ENCODE data around the gene TADA2A.

The TADA2A gene

DNA sequence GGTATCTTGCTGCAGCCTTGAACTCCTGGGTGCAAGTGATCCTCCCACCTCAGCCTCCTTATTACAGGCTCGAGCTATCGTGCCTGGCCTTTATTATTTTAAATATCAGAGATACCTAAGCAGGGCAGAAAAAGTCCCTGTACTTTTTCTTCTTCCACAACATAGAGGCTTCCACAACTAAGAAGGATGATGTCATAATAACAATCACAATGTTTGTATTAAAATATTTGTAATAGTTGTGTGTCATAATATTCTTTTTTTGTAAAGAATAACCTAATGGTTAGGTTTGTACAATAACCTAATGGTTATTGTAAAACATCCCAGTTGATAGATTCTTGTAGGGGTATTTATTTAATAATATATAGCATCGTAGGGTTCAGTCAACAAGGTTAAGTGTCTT, 56.4 kb downstream of the TADA2A start:
- H3K4me2 ChIP-seq (ENCODE audit: low read length, poor library complexity, severe bottlenecking) = no peak overlapping the region
- H3K79me1 ChIP-seq (replicated peaks; ENCODE audit: low read length, poor library complexity, severe bottlenecking) = peaks cover 5% of the 10 kb centered on the region
- H3K4me3 ChIP-seq (ENCODE audit: insufficient read depth in 1 of 2, low read depth in 1 of 2, low read length in 2 of 2) = no peak overlapping the region
- H3K9me3 ChIP-seq (ENCODE audit: control insufficient read depth, low read length) = no peaks in the 10 kb centered on the region
- no peak overlapping the region for H2BK15ac ChIP-seq (ENCODE audit: low read depth, poor library complexity, severe bottlenecking)
- no peak overlapping the region for H2BK5ac ChIP-seq (ENCODE audit: low read depth, low read length, poor library complexity, severe bottlenecking)
- peaks cover 22 to 54% of the 10 kb centered on the region in 2 experiments for H3K36me3 ChIP-seq (ENCODE audit: control insufficient read depth in 1 of 2, insufficient read depth in 2 of 2, low read depth in 1 of 2, low read length in 2 of 2)
- no peak overlapping the region for H4K8ac ChIP-seq (ENCODE audit: low read length)
- no peak overlapping the region for H2AFZ ChIP-seq (ENCODE audit: low read depth, low read length)
- H4K91ac ChIP-seq (ENCODE audit: low read length) = no peak overlapping the region
- no peak overlapping the region for H3K23ac ChIP-seq (ENCODE audit: low read length in 2 of 2)
- no peak overlapping the region for H2BK12ac ChIP-seq (ENCODE audit: low read length in 2 of 2)
- H3K9ac ChIP-seq (ENCODE audit: low read length) = no peak overlapping the region
- H3K14ac ChIP-seq (ENCODE audit: low read length in 2 of 2) = no peak overlapping the region
- H2BK120ac ChIP-seq (ENCODE audit: low read depth, low read length) = no peak overlapping the region
- H3K27ac ChIP-seq (ENCODE audit: low read length, poor library complexity, severe bottlenecking) = no peak overlapping the region
- H3K4me1 ChIP-seq (ENCODE audit: control insufficient read depth, insufficient read depth, low read depth, low read length) = peaks cover 4% of the 10 kb centered on the region
- 98% methylated on average over 3 of the region's 3 CpGs for WGBS
- no peak overlapping the region for H3K4ac ChIP-seq (ENCODE audit: low read depth in 1 of 2, low read length in 2 of 2)
- DNase-seq = no peak
- no peak overlapping the region for H2AK5ac ChIP-seq (ENCODE audit: low read length, severe bottlenecking)
- no peak overlapping the region for H3K18ac ChIP-seq (ENCODE audit: low read depth in 1 of 2, low read length in 2 of 2)
- H3K27me3 ChIP-seq (ENCODE audit: control insufficient read depth in 1 of 2, insufficient read depth in 1 of 2, low read length in 2 of 2) = no peaks in the 10 kb centered on the region

- Histone ChIP-seq H3K14ac (ENCODE audit: low read length in 2 of 2) (no peak overlapping the region), H2BK120ac (ENCODE audit: low read depth, low read length) (no peak overlapping the region), H3K4me2 (ENCODE audit: low read length, poor library complexity, severe bottlenecking) (no peak overlapping the region), H2AK5ac (ENCODE audit: low read length, severe bottlenecking) (no peak overlapping the region), H3K27ac (ENCODE audit: low read length, poor library complexity, severe bottlenecking) (no peak overlapping the region), H3K23ac (ENCODE audit: low read length in 2 of 2) (no peak overlapping the region), H2BK15ac (ENCODE audit: low read depth, poor library complexity, severe bottlenecking) (no peak overlapping the region), H2AFZ (ENCODE audit: low read depth, low read length) (no peak overlapping the region), H2BK5ac (ENCODE audit: low read depth, low read length, poor library complexity, severe bottlenecking) (no peak overlapping the region), H2BK12ac (ENCODE audit: low read length in 2 of 2) (no peak overlapping the region), H3K9ac (ENCODE audit: low read length) (peak overlapping the region; percentile 40), H3K18ac (ENCODE audit: low read depth in 1 of 2, low read length in 2 of 2) (no peak overlapping the region), H3K79me1 (replicated peaks; ENCODE audit: low read length, poor library complexity, severe bottlenecking) (peaks cover 5% of the 10 kb centered on the region), H3K27me3 (ENCODE audit: control insufficient read depth in 1 of 2, insufficient read depth in 1 of 2, low read length in 2 of 2) (no peaks in the 10 kb centered on the region), H3K9me3 (ENCODE audit: control insufficient read depth, low read length) (no peaks in the 10 kb centered on the region), H3K4ac (ENCODE audit: low read depth in 1 of 2, low read length in 2 of 2) (no peak overlapping the region), H3K4me1 (ENCODE audit: control insufficient read depth, insufficient read depth, low read depth, low read length) (no peaks in the 10 kb centered on the region), H4K91ac (ENCODE audit: low read length) (no peak overlapping the region), H4K8ac (ENCODE audit: low read length) (no peak overlapping the region), H3K4me3 (ENCODE audit: insufficient read depth in 1 of 2, low read depth in 1 of 2, low read length in 2 of 2) (no peak overlapping the region), H3K36me3 (ENCODE audit: control insufficient read depth in 1 of 2, insufficient read depth in 2 of 2, low read depth in 1 of 2, low read length in 2 of 2) (peaks cover 12 to 64% of the 10 kb centered on the region in 2 experiments)
- 94% methylated on average over 7 of the region's 7 CpGs for WGBS
- DNase-seq = peak; percentile 52
Measured at GRCh38 chr17:37465069-37465616, 58.5 kb downstream of the TADA2A start.

DNA sequence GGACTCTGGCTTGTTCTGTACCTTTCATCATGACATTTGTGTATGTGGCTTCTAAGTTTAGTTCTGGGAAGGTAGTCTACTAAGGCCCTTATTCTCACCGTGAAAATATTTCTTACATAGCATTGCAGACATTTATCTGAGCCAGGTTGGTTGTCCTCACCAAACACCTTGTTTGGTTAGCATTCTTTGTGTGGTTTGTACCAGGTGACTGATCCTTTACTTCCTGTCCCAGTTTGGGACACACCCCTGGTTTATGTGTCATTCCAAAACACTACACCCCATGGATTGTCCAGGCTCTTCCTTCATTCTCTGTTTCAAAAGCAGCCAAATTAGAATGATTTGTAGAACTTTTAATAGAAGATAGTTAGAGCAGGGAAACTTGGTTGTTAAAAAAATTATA, 59.8 kb downstream of the TADA2A start:
- Histone ChIP-seq H3K4ac (ENCODE audit: low read depth in 1 of 2, low read length in 2 of 2) (no peak overlapping the region), H3K27ac (ENCODE audit: low read length, poor library complexity, severe bottlenecking) (no peak overlapping the region), H2BK5ac (ENCODE audit: low read depth, low read length, poor library complexity, severe bottlenecking) (no peak overlapping the region), H3K14ac (ENCODE audit: low read length in 2 of 2) (no peak overlapping the region), H3K4me1 (ENCODE audit: control insufficient read depth, insufficient read depth, low read depth, low read length) (no peaks in the 10 kb centered on the region), H2BK12ac (ENCODE audit: low read length in 2 of 2) (no peak overlapping the region), H2AFZ (ENCODE audit: low read depth, low read length) (no peak overlapping the region), H4K91ac (ENCODE audit: low read length) (no peak overlapping the region), H3K9me3 (ENCODE audit: control insufficient read depth, low read length) (no peaks in the 10 kb centered on the region), H2BK120ac (ENCODE audit: low read depth, low read length) (no peak overlapping the region), H4K8ac (ENCODE audit: low read length) (no peak overlapping the region), H3K18ac (ENCODE audit: low read depth in 1 of 2, low read length in 2 of 2) (no peak overlapping the region), H3K79me1 (replicated peaks; ENCODE audit: low read length, poor library complexity, severe bottlenecking) (peaks cover 6% of the 10 kb centered on the region), H2BK15ac (ENCODE audit: low read depth, poor library complexity, severe bottlenecking) (no peak overlapping the region), H3K27me3 (ENCODE audit: control insufficient read depth in 1 of 2, insufficient read depth in 1 of 2, low read length in 2 of 2) (no peaks in the 10 kb centered on the region), H2AK5ac (ENCODE audit: low read length, severe bottlenecking) (no peak overlapping the region), H3K4me3 (ENCODE audit: insufficient read depth in 1 of 2, low read depth in 1 of 2, low read length in 2 of 2) (no peak overlapping the region), H3K36me3 (ENCODE audit: control insufficient read depth in 1 of 2, insufficient read depth in 2 of 2, low read depth in 1 of 2, low read length in 2 of 2) (peaks cover 11 to 65% of the 10 kb centered on the region in 2 experiments), H3K4me2 (ENCODE audit: low read length, poor library complexity, severe bottlenecking) (no peak overlapping the region), H3K23ac (ENCODE audit: low read length in 2 of 2) (no peak overlapping the region), H3K9ac (ENCODE audit: low read length) (no peak overlapping the region)
- WGBS = 100% methylated on average over 1 of the region's 1 CpG
- no peak for DNase-seq

- 97% methylated on average over 7 of the region's 7 CpGs for WGBS
- H3K27me3 ChIP-seq (ENCODE audit: control insufficient read depth in 1 of 2, insufficient read depth in 1 of 2, low read length in 2 of 2) = no peaks in the 10 kb centered on the region
- H3K9ac ChIP-seq (ENCODE audit: low read length) = no peak overlapping the region
- no peak overlapping the region for H3K14ac ChIP-seq (ENCODE audit: low read length in 2 of 2)
- no peak overlapping the region for H3K4me3 ChIP-seq (ENCODE audit: insufficient read depth in 1 of 2, low read depth in 1 of 2, low read length in 2 of 2)
- H3K4me1 ChIP-seq (ENCODE audit: control insufficient read depth, insufficient read depth, low read depth, low read length) = no peaks in the 10 kb centered on the region
- H3K23ac ChIP-seq (ENCODE audit: low read length in 2 of 2) = no peak overlapping the region
- no peak overlapping the region for H4K8ac ChIP-seq (ENCODE audit: low read length)
- H3K18ac ChIP-seq (ENCODE audit: low read depth in 1 of 2, low read length in 2 of 2) = no peak overlapping the region
- H3K36me3 ChIP-seq (ENCODE audit: control insufficient read depth in 1 of 2, insufficient read depth in 2 of 2, low read depth in 1 of 2, low read length in 2 of 2) = peaks cover 13 to 73% of the 10 kb centered on the region in 2 experiments
- H2BK5ac ChIP-seq (ENCODE audit: low read depth, low read length, poor library complexity, severe bottlenecking) = no peak overlapping the region
- peaks cover 3% of the 10 kb centered on the region for H3K79me1 ChIP-seq (replicated peaks; ENCODE audit: low read length, poor library complexity, severe bottlenecking)
- no peak for DNase-seq
- no peak overlapping the region for H2BK12ac ChIP-seq (ENCODE audit: low read length in 2 of 2)
- no peak overlapping the region for H4K91ac ChIP-seq (ENCODE audit: low read length)
- no peak overlapping the region for H2AK5ac ChIP-seq (ENCODE audit: low read length, severe bottlenecking)
- H2AFZ ChIP-seq (ENCODE audit: low read depth, low read length) = no peak overlapping the region
- no peak overlapping the region for H3K27ac ChIP-seq (ENCODE audit: low read length, poor library complexity, severe bottlenecking)
- no peak overlapping the region for H2BK15ac ChIP-seq (ENCODE audit: low read depth, poor library complexity, severe bottlenecking)
- no peaks in the 10 kb centered on the region for H3K9me3 ChIP-seq (ENCODE audit: control insufficient read depth, low read length)
- no peak overlapping the region for H3K4ac ChIP-seq (ENCODE audit: low read depth in 1 of 2, low read length in 2 of 2)
- no peak overlapping the region for H3K4me2 ChIP-seq (ENCODE audit: low read length, poor library complexity, severe bottlenecking)
- H2BK120ac ChIP-seq (ENCODE audit: low read depth, low read length) = no peak overlapping the region
Measured at GRCh38 chr17:37470181-37470580, 63.5 kb downstream of the TADA2A start.

Measured in mesenchymal stem cell (in vitro differentiated cells and primary cell).